GM18520 (cell line): ENCODE measurements around the gene NAP1L2.
A peak's percentile ranks its signal among the peaks of the same experiment; 100 is the strongest.
"Not testable (repeated sequence)": the region's sequence is repeated elsewhere in the genome, so short reads cannot be mapped to it uniquely, and the experiment has no call there.

ENCODE experiments used
- ATAC-seq: cut with Tn5 transposase; IDR thresholded peaks from one replicate; pipeline ENCODE4 v1.9.1; 2021; ENCODE audit not compliant: unreplicated experiment

NAP1L2 gene

GRCh38 chrX:73214426-73215094 lies at the start of gene NAP1L2:
Gene NAP1L2 (minus strand): TSS chrX:73214851. CDS start chrX:73214492, 359 bp downstream.
- peak; percentile 86 for ATAC-seq

- ATAC-seq: no peak
These were observed 48.3 kb upstream of the NAP1L2 start for GRCh38 chrX:73262991-73263390.

- ATAC-seq: no peak
These were observed 24.6 kb upstream of the NAP1L2 start for GRCh38 chrX:73239242-73239641.

- ATAC-seq: no peak
These were observed 3.0 kb upstream of the NAP1L2 start for GRCh38 chrX:73217621-73218020.

GRCh38 chrX:73215246-73215645 lies 595 bp upstream of the NAP1L2 start:
- ATAC-seq: no peak

GRCh38 chrX:73213734-73214425 lies 771 bp downstream of the NAP1L2 start:
- ATAC-seq: no peak

GRCh38 chrX:73206366-73206765 lies 8.3 kb downstream of the NAP1L2 start:
- ATAC-seq: no peak

- no peak for ATAC-seq
These were observed 32.0 kb downstream of the NAP1L2 start for GRCh38 chrX:73182502-73183114.

GRCh38 chrX:73168945-73169344 lies 45.7 kb downstream of the NAP1L2 start:
- ATAC-seq: not testable (repeated sequence)
